Panc1 (cell line): ENCODE results near the gene MRPS27. TPM values are rescaled to one million over a fixed set of nuclear protein-coding genes. Genes with fewer than 3 reads are reported as not detected.

ENCODE experiments used
- ATAC-seq: fragments of 200-7000 bp; cut with Tn5 transposase; 2 replicates; pipeline ENCODE4 v1.9.1; 2020; ENCODE audit warnings: mild to moderate bottlenecking, moderate library complexity
- Bru-seq: library from RNA; stranded (reverse); fragments of 400-500 nt; gene quantifications from one replicate; lab custom pipeline; 2021; lab: Mats Ljungman, UMichigan
- BruChase-seq, 2 experiments: library from RNA; stranded (reverse); fragments of 400-500 nt; gene quantifications; one replicate each; lab custom pipeline; 2021; lab: Mats Ljungman, UMichigan
- BruUV-seq: library from RNA; stranded (reverse); fragments of 400-500 nt; replicated peaks from 2 replicates; lab custom pipeline; 2021; lab: Mats Ljungman, UMichigan
- CTCF ChIA-PET: fragments of 300-600 bp; sonication (Branson Sonifier 250); formaldehyde crosslinking; loops from one replicate; lab custom pipeline; 2022; ENCODE audit warnings: antibody characterized with exemption; lab: Charles Lee
- POLR2A ChIA-PET: fragments of 300-600 bp; sonication (Branson Sonifier 250); formaldehyde crosslinking; loops from one replicate; lab custom pipeline; 2022; ENCODE audit warnings: antibody characterized with exemption; lab: Charles Lee
- DNase-seq: peaks from one replicate; pipeline ENCODE4 v3.0.0-alpha.2; 2010; ENCODE audit warnings: low read depth, low spot score
- H3K27ac ChIP-seq: 2 replicates; pipeline ENCODE4 v1.5.1; 2011; ENCODE audit warnings: mild to moderate bottlenecking, low read length, inconsistent platforms
- H3K27me3 ChIP-seq: fragments of 200-500 bp; sonication (Bioruptor generic); 2 replicates; pipeline ENCODE4 v1.6.0; 2014; ENCODE audit warnings: low read length, inconsistent platforms; ENCODE audit not compliant: control insufficient read depth, insufficient read depth
- H3K36me3 ChIP-seq: fragments of 200-500 bp; sonication (Bioruptor generic); 2 replicates; pipeline ENCODE4 v1.5.1; 2014; ENCODE audit warnings: inconsistent platforms, mild to moderate bottlenecking, low read length, moderate library complexity; ENCODE audit not compliant: control insufficient read depth, insufficient read depth
- H3K4me1 ChIP-seq: 2 replicates; pipeline ENCODE4 v1.5.1; 2011; ENCODE audit warnings: inconsistent platforms, mild to moderate bottlenecking, low read length, moderate library complexity; ENCODE audit not compliant: control insufficient read depth, insufficient read depth
- H3K4me3 ChIP-seq, 2 experiments: 2 replicates each; pipeline ENCODE4 v1.5.1; 2011 to 2012; ENCODE audit warnings: low read depth in 2 of 2, low read length in 2 of 2, mild to moderate bottlenecking in 2 of 2, inconsistent platforms in 1 of 2, moderate library complexity in 1 of 2
- H3K9me3 ChIP-seq: fragments of 200-500 bp; sonication (Bioruptor generic); 2 replicates; pipeline ENCODE4 v1.5.1; 2014; ENCODE audit warnings: low read depth, mild to moderate bottlenecking, inconsistent platforms, low read length, moderate library complexity; ENCODE audit not compliant: control insufficient read depth, insufficient read depth
- CTCF ChIP-seq: fragments of 450-650 bp; IDR thresholded peaks from 2 replicates; pipeline ENCODE4 v1.5.1; 2017; ENCODE audit warnings: mild to moderate bottlenecking
- POLR2AphosphoS5 ChIP-seq: IDR thresholded peaks from 2 replicates; pipeline ENCODE4 v1.6.1; 2012; ENCODE audit warnings: mild to moderate bottlenecking, low read depth, low read length, moderate library complexity
- REST ChIP-seq, 2 experiments: IDR thresholded peaks; 2 replicates each; pipeline ENCODE4 v1.6.1; 2011 to 2012; ENCODE audit warnings: low read depth in 2 of 2, control low read depth in 1 of 2, low read length in 1 of 2, mild to moderate bottlenecking in 1 of 2, moderate library complexity in 1 of 2; ENCODE audit not compliant: insufficient read depth in 1 of 2
- SIN3A ChIP-seq: IDR thresholded peaks from 2 replicates; pipeline ENCODE4 v1.6.1; 2012; ENCODE audit warnings: low read depth, mild to moderate bottlenecking, low read length, moderate library complexity, borderline replicate concordance; ENCODE audit not compliant: insufficient read depth
- TCF7L2 ChIP-seq: IDR thresholded peaks from 2 replicates; pipeline ENCODE4 v1.6.1; 2011; ENCODE audit warnings: mild to moderate bottlenecking, low read depth, low read length, inconsistent platforms
- in situ Hi-C: cut with HindIII; loops from 2 replicates; pipeline ENCODE4 v1.10.0; 2016; ENCODE audit warnings: low sequenced_read_pairs, low pct_unique_long_range_greater_than_20kb
- intact Hi-C: fragments of 100-400 bp; cut with micrococcal nuclease; formaldehyde crosslinking; loops from one replicate; pipeline ENCODE4 v1.10.0; 2022; ENCODE audit not compliant: unreplicated experiment
- long read RNA-seq: library from polyadenylated mRNA; unstranded; transcript quantifications from one replicate; pipeline ENCODE4 v2.0.0, GENCODE V29; 2021; ENCODE audit not compliant: unreplicated experiment
- polyA plus RNA-seq: library from polyadenylated mRNA; unstranded; fragments of >200 nt; gene quantifications from one replicate; pipeline ENCODE4 v1.2.1, GENCODE V29; 2012; ENCODE audit warnings: missing spikeins; ENCODE audit not compliant: insufficient read length
- total RNA-seq: library from RNA; stranded (reverse); gene quantifications from one replicate; pipeline ENCODE4 v1.2.1, GENCODE V29; 2021; ENCODE audit not compliant: unreplicated experiment

The MRPS27 gene
- total RNA-seq (67.2 TPM), Bru-seq, nascent RNA (percentile 89 among the genes with signal in this experiment), BruChase-seq, experiment 1, labeled RNA remaining after a 2-hour chase (percentile 77 among the genes with signal in this experiment), BruChase-seq, experiment 2, labeled RNA remaining after a 6-hour chase (percentile 83 among the genes with signal in this experiment)
- polyA plus RNA-seq, result 43.7 TPM
- long read RNA-seq, transcript MRPS27-201 (11 exons, 2,785 nt), result major isoform, 103 of 166 reads
- long read RNA-seq, transcript MRPS27-202 (11 exons, 2,628 nt), result minor isoform, 13 of 166 reads
- long read RNA-seq, partial matches to known transcripts, result 5 of 166 reads
- long read RNA-seq, other reads (novel, unspliced or antisense), result 43 of 166 reads

DNA sequence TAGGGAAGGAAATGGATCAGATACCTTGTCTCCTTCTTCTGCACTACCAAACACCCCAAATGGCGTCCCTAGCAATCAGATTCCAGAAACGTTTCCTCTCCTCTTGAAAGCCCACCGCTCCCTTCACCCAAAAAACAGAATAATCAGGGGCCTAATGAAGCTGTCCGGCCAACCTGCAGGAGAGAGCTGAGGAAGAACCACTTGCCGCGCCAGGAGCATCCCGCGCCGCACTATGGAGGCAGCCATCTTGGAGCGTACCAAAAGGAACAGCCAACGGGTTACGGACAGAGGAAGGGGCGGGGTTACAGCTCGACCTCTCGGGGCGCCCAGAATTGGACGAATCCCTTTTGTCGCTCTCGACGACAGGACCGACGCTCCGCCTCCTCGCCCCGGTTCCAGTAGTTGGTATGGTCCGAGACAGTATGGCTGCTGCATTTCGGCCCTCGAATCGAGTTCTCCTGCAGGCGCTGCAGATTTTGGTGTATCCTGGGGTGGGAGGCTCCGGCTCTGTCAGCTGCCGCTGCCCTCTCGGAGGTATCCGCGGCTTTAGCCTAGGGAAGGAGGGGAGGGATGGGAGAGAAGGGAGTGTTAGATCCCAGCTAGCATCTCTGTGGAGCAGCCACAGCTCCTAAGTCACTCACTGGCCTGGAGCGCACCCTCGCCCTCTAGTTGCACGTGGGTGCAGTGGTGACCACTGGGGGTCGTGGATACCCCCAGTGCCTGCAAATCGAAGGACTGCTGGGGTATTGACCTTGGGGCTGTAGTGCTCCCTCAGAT is at the start of gene MRPS27, which contains the start of gene PTCD2:
TSS of gene MRPS27 (minus strand) at position 265 of the 777 bp plus-strand sequence. CDS start at position 246, 19 bp downstream.
TSS of gene PTCD2 (plus strand) at position 398 of the 777 bp plus-strand sequence. CDS start at position 408, 10 bp downstream.
- POLR2A ChIA-PET, result interaction anchor here (0.5 to 0.7 kb wide), 2 partner anchors 11 to 659 kb away, joined by 3 to 9 read pairs; no protein-coding TSS in a partner anchor
- Histone ChIP-seq H3K27me3 (no peaks in the 10 kb centered on the region), H3K4me1 (peaks cover 13% of the 10 kb centered on the region; the same call in 1 of the 2 replicates), H3K27ac (peak within 1 kb of the TSS; percentile 97), H3K4me3 (peak within 1 kb of the TSS; percentile 97 to 99), H3K36me3 (peaks cover 2% of the 10 kb centered on the region; the same call in 1 of the 2 replicates), H3K9me3 (no peaks in the 10 kb centered on the region)
- in situ Hi-C loops, result no loop called here
- DNase-seq, result peak; percentile 90
- ATAC-seq, result peak; percentile 100
- CTCF ChIA-PET, result interaction anchor here (0.5 to 1.3 kb wide), 2 partner anchors 12 to 818 kb away, joined by 3 to 5 read pairs; no protein-coding TSS in a partner anchor
- no TSS peak for BruUV-seq
- intact Hi-C loops, result no loop called here
- TF ChIP-seq CTCF (no peak), REST (IDR thresholded peaks at IDR 0.05; ENCODE audit: insufficient read depth in 1 of 2, low read depth in 2 of 2, low read length in 1 of 2) (0 out of 4 replicates have a peak, but pooled peaks of 1 of the 2 experiments have one; percentile 15), POLR2AphosphoS5 (peak; percentile 98), TCF7L2 (no peak; the same call in 1 of the 2 replicates), SIN3A (peak; percentile 82)

DNA sequence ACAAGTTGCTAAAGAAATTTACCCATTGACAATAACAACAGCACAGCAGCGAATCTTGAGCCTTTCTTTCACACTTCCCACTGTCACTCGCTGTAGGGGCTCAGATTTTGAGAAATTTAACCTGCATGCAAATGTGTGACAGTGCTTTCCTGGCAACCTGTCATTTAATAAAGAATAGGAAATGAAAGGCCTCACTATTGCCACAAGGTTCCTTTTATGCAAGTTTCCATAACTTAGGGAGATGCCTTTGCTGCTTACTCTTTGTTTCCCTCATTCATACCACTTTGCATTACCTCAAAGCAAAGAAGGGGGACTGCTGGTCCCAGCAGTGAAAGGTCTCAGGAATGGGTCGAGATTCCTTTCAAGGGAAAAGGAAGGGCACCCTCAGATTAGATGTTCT is 49.7 kb upstream of the MRPS27 start:
- no peaks in the 10 kb centered on the region for H3K27me3 ChIP-seq
- TF ChIP-seq TCF7L2 (no peak), CTCF (no peak)
- no TSS peak for BruUV-seq
- H3K4me3 ChIP-seq, result no peak overlapping the region
- ChIA-PET CTCF (interaction anchor here (0.6 kb wide), 2 partner anchors 152 to 453 kb away, joined by 4 to 5 read pairs; no protein-coding TSS in a partner anchor), POLR2A (no interaction called here)
- ATAC-seq (no peak), DNase-seq (no peak)
- H3K27ac ChIP-seq, result no peak overlapping the region
- no peaks in the 10 kb centered on the region for H3K36me3 ChIP-seq
- no peaks in the 10 kb centered on the region for H3K4me1 ChIP-seq
- in situ Hi-C loops, result no loop called here
- no peaks in the 10 kb centered on the region for H3K9me3 ChIP-seq
- intact Hi-C loops, result loop anchor here (5.0 kb wide), 1 partner anchor 153 kb away; no protein-coding TSS in a partner anchor
